ENCODE measurements around the gene ETV5.

ETV5 gene

GRCh38 chr3:186108941-186109865, at the start of gene ETV5:
TSS of gene ETV5 (minus strand) at chr3:186109089. CDS start at chr3:186105868, 3,221 bp downstream.
- peak; percentile 100 for DNase-seq

GRCh38 chr3:186154641-186155040, 45.8 kb upstream of the ETV5 start:
- DNase-seq, result no peak

GRCh38 chr3:186152889-186153292, 44.0 kb upstream of the ETV5 start:
- peak; percentile 98 for DNase-seq

GRCh38 chr3:186152361-186152798, 43.5 kb upstream of the ETV5 start:
- peak; percentile 26 for DNase-seq

GRCh38 chr3:186151077-186151971, 42.4 kb upstream of the ETV5 start:
- DNase-seq, result peak; percentile 76

GRCh38 chr3:186150041-186150830, 41.3 kb upstream of the ETV5 start:
- DNase-seq, result no peak

GRCh38 chr3:186149319-186149960, 40.6 kb upstream of the ETV5 start:
- DNase-seq, result no peak

- no peak for DNase-seq
Observed at GRCh38 chr3:186144257-186144656, 35.4 kb upstream of the ETV5 start.

GRCh38 chr3:186143250-186143649, 34.4 kb upstream of the ETV5 start:
- no peak for DNase-seq

- DNase-seq, result peak; percentile 44
Observed at GRCh38 chr3:186142393-186142932, 33.6 kb upstream of the ETV5 start.

GRCh38 chr3:186141790-186142189, 32.9 kb upstream of the ETV5 start:
- DNase-seq, result no peak

GRCh38 chr3:186138272-186138981, 29.5 kb upstream of the ETV5 start:
- peak; percentile 14 for DNase-seq

GRCh38 chr3:186137051-186137685, 28.3 kb upstream of the ETV5 start:
- no peak for DNase-seq

- DNase-seq, result no peak
Observed at GRCh38 chr3:186133980-186134379, 25.1 kb upstream of the ETV5 start.

- DNase-seq, result no peak
Observed at GRCh38 chr3:186132487-186132886, 23.6 kb upstream of the ETV5 start.

GRCh38 chr3:186129206-186129605, 20.3 kb upstream of the ETV5 start:
- no peak for DNase-seq

- no peak for DNase-seq
Observed at GRCh38 chr3:186128158-186128557, 19.3 kb upstream of the ETV5 start.

GRCh38 chr3:186127463-186127862, 18.6 kb upstream of the ETV5 start:
- no peak for DNase-seq

GRCh38 chr3:186125118-186125517, 16.2 kb upstream of the ETV5 start:
- DNase-seq, result no peak

GRCh38 chr3:186124592-186124991, 15.7 kb upstream of the ETV5 start:
- no peak for DNase-seq

GRCh38 chr3:186123012-186123411, 14.1 kb upstream of the ETV5 start:
- DNase-seq, result no peak

Data from MV-4-11 (cell line).